SK-N-SH (cell line): ENCODE measurements around the gene PHACTR2. TPM values are rescaled to one million over a fixed set of nuclear protein-coding genes. Genes with fewer than 3 reads are reported as not detected.

ENCODE experiments used
- CTCF ChIA-PET: fragments of 300-600, 350-600 bp; formaldehyde crosslinking; extraction: SDS; loops from one replicate; lab custom pipeline; 2021; lab: Yijun Ruan, JAX
- POLR2A ChIA-PET: fragments of 350-600 bp; sonication (Branson Sonifier 250); formaldehyde crosslinking; extraction: SDS; loops from one replicate; lab custom pipeline; 2020; ENCODE audit warnings: antibody characterized with exemption, inconsistent platforms; lab: Yijun Ruan, JAX
- DNase-seq: peaks from one replicate; pipeline ENCODE4 v3.0.0; 2012
- H2AFZ ChIP-seq: fragments of 200-600 bp; sonication (generic); 2 replicates; pipeline ENCODE4 v1.8.1; 2016; ENCODE audit warnings: antibody characterized with exemption, mild to moderate bottlenecking, low read depth
- H3F3A ChIP-seq: fragments of 200-600 bp; sonication (generic); replicated peaks from 2 replicates; pipeline ENCODE3; 2016; ENCODE audit warnings: antibody characterized with exemption, mild to moderate bottlenecking; ENCODE audit not compliant: insufficient read depth
- H3K27ac ChIP-seq, 2 experiments: fragments of 200-500 bp in 1 of 2; fragments of 200-600 bp in 1 of 2; sonication (Bioruptor generic) in 1 of 2; sonication (generic), shearing (Covaris generic) in 1 of 2; 2 replicates each; pipeline versions ENCODE4 v1.5.1 to v1.6.1; 2014 to 2016; ENCODE audit warnings: low read depth in 2 of 2, inconsistent platforms in 1 of 2, low read length in 1 of 2, mild to moderate bottlenecking in 1 of 2, mixed read lengths in 1 of 2
- H3K27me3 ChIP-seq: fragments of 200-600 bp; sonication (generic), shearing (Covaris generic); 2 replicates; pipeline ENCODE4 v1.6.1; 2016; ENCODE audit warnings: mixed run types; ENCODE audit not compliant: insufficient read depth
- H3K36me3 ChIP-seq, 2 experiments: fragments of 200-500 bp in 1 of 2; fragments of 200-600 bp in 1 of 2; sonication (Bioruptor generic) in 1 of 2; sonication (generic) in 1 of 2; replicated peaks in 1 of 2; 2 replicates each; pipeline versions ENCODE3 to v1.5.1; 2014 to 2016; ENCODE audit warnings: low read length in 1 of 2, mild to moderate bottlenecking in 1 of 2; ENCODE audit not compliant: insufficient read depth in 2 of 2, control insufficient read depth in 1 of 2
- H3K4me1 ChIP-seq, 2 experiments: fragments of 200-500 bp in 1 of 2; fragments of 200-600 bp in 1 of 2; sonication (Bioruptor generic) in 1 of 2; sonication (generic), shearing (Covaris generic) in 1 of 2; 2 replicates each; pipeline versions ENCODE4 v1.5.1 to v1.6.1; 2014 to 2016; ENCODE audit warnings: low read depth in 1 of 2, low read length in 1 of 2, mixed run types in 1 of 2; ENCODE audit not compliant: insufficient read depth in 2 of 2, control insufficient read depth in 1 of 2
- H3K4me2 ChIP-seq: fragments of 200-600 bp; sonication (generic), shearing (Covaris generic); 2 replicates; pipeline ENCODE4 v1.6.1; 2017; ENCODE audit warnings: mixed run types
- H3K4me3 ChIP-seq, 2 experiments: fragments of 200-500 bp in 1 of 2; fragments of 200-600 bp in 1 of 2; sonication (Bioruptor generic) in 1 of 2; sonication (generic), shearing (Covaris generic) in 1 of 2; 2 replicates each; pipeline versions ENCODE4 v1.5.1 to v1.8.1; 2014 to 2016; ENCODE audit warnings: low read depth in 2 of 2, inconsistent platforms in 1 of 2, low read length in 1 of 2, mild to moderate bottlenecking in 1 of 2, mixed read lengths in 1 of 2, moderate library complexity in 1 of 2
- H3K79me2 ChIP-seq: fragments of 200-600 bp; sonication (generic); 2 replicates; pipeline ENCODE4 v1.8.1; 2017; ENCODE audit warnings: mild to moderate bottlenecking; ENCODE audit not compliant: insufficient read depth
- H3K9ac ChIP-seq: fragments of 200-600 bp; sonication (generic); 2 replicates; pipeline ENCODE4 v1.6.1; 2017; ENCODE audit warnings: mixed run types
- H3K9me2 ChIP-seq: fragments of 200-600 bp; sonication (generic); 2 replicates; pipeline ENCODE4 v1.6.1; 2017; ENCODE audit warnings: mixed run types
- H3K9me3 ChIP-seq: fragments of 200-600 bp; sonication (generic); 2 replicates; pipeline ENCODE4 v1.6.1; 2017; ENCODE audit warnings: mixed run types, mild to moderate bottlenecking, moderate library complexity
- H4K20me1 ChIP-seq: fragments of 200-600 bp; sonication (generic); 2 replicates; pipeline ENCODE4 v1.6.1; 2017; ENCODE audit warnings: mild to moderate bottlenecking, mixed run types; ENCODE audit not compliant: insufficient read depth
- EZH2phosphoT487 ChIP-seq: fragments of 200-600 bp; sonication (generic); IDR thresholded peaks from 2 replicates; pipeline ENCODE4 v1.6.1; 2017; ENCODE audit warnings: low read depth, mixed run types, mild to moderate bottlenecking, antibody characterized with exemption, moderate library complexity, borderline replicate concordance
- FOXJ3 ChIP-seq: sonication (generic); formaldehyde crosslinking; IDR thresholded peaks from 2 replicates; pipeline ENCODE4 v1.5.1; 2020; ENCODE audit warnings: mild to moderate bottlenecking, missing genetic modification reagents
- FOXM1 ChIP-seq: IDR thresholded peaks from 2 replicates; pipeline ENCODE4 v1.4.0; 2012; ENCODE audit warnings: low read depth, mild to moderate bottlenecking
- GABPA ChIP-seq: IDR thresholded peaks from 2 replicates; pipeline ENCODE4 v1.4.0; 2012; ENCODE audit warnings: low read depth, mild to moderate bottlenecking
- GATA2 ChIP-seq: sonication (generic); formaldehyde crosslinking; IDR thresholded peaks from 2 replicates; pipeline ENCODE4 v1.5.0; 2020; ENCODE audit warnings: mild to moderate bottlenecking, missing genetic modification reagents
- IRF3 ChIP-seq: fragments of 150-350 bp; IDR thresholded peaks from 2 replicates; pipeline ENCODE4 v1.6.1; 2016; ENCODE audit warnings: mild to moderate bottlenecking, low read depth, low read length
- MXI1 ChIP-seq: IDR thresholded peaks from 2 replicates; pipeline ENCODE4 v1.6.1; 2012; ENCODE audit warnings: mild to moderate bottlenecking, low read depth, low read length, improper control_type of control experiment
- POLR2AphosphoS5 ChIP-seq: IDR thresholded peaks from 2 replicates; pipeline ENCODE4 v1.6.1; 2012; ENCODE audit warnings: low read depth, low read length
- REST ChIP-seq: IDR thresholded peaks from 2 replicates; pipeline ENCODE4 v1.6.1; 2012; ENCODE audit warnings: mild to moderate bottlenecking, low read depth, low read length, moderate library complexity
- RFX5 ChIP-seq: IDR thresholded peaks from 2 replicates; pipeline ENCODE4 v1.6.1; 2012; ENCODE audit warnings: mild to moderate bottlenecking, improper control_type of control experiment, low read length
- RXRA ChIP-seq: IDR thresholded peaks from 2 replicates; pipeline ENCODE4 v1.4.0; 2012; ENCODE audit warnings: low read depth, mild to moderate bottlenecking, borderline replicate concordance
- SIN3A ChIP-seq: IDR thresholded peaks from 2 replicates; pipeline ENCODE4 v1.6.1; 2012; ENCODE audit warnings: low read depth, mild to moderate bottlenecking, low read length, moderate library complexity, borderline replicate concordance
- SMC3 ChIP-seq: IDR thresholded peaks from 2 replicates; pipeline ENCODE4 v1.6.1; 2012; ENCODE audit warnings: low read depth, low read length, improper control_type of control experiment
- TCF12 ChIP-seq: IDR thresholded peaks from 2 replicates; pipeline ENCODE4 v1.4.0; 2012
- USF2 ChIP-seq: fragments of 150-350 bp; IDR thresholded peaks from 2 replicates; pipeline ENCODE4 v1.6.1; 2017; ENCODE audit warnings: antibody characterized with exemption, low read length, low read depth, borderline replicate concordance
- YY1 ChIP-seq: IDR thresholded peaks from 2 replicates; pipeline ENCODE4 v1.4.0; 2012; ENCODE audit warnings: low read depth, mild to moderate bottlenecking
- ZBTB33 ChIP-seq: IDR thresholded peaks from 2 replicates; pipeline ENCODE4 v1.4.0; 2012; ENCODE audit warnings: low read depth, borderline replicate concordance
- WGBS: methylation state at CpG from one replicate; pipeline ENCODE4 v1.1.6; 2017; ENCODE audit warnings: low lambda C conversion rate; 5-methylcytosine and 5-hydroxymethylcytosine counted together
- polyA plus RNA-seq, 3 experiments: library from polyadenylated mRNA; depleted of rRNA; stranded (reverse); fragments of >200 nt; gene quantifications; 2 replicates each; pipeline ENCODE4 v1.2.3, GENCODE V29; 2012

The PHACTR2 gene
- polyA plus RNA-seq, 1 of the 3 experiments (the other 2 are of a cell fraction) = 5.0 TPM

GRCh38 chr6:143803769-143804568, 126.2 kb downstream of the PHACTR2 start:
- H3K9me2 ChIP-seq = no peaks in the 10 kb centered on the region
- H3K9me3 ChIP-seq = no peaks in the 10 kb centered on the region
- no peak overlapping the region for H3K4me3 ChIP-seq
- no peak overlapping the region for H3K9ac ChIP-seq
- H2AFZ ChIP-seq = no peak overlapping the region
- no peak overlapping the region for H3K27ac ChIP-seq
- no peak overlapping the region for H3K4me2 ChIP-seq
- peaks cover 4% of the 10 kb centered on the region for H3F3A ChIP-seq
- H3K4me1 ChIP-seq = no peaks in the 10 kb centered on the region
- ChIA-PET POLR2A (no interaction called here), CTCF (no interaction called here)
- no peak for DNase-seq
- H4K20me1 ChIP-seq = no peaks in the 10 kb centered on the region
- no peaks in the 10 kb centered on the region for H3K36me3 ChIP-seq
- no peak for TF ChIP-seq EZH2phosphoT487
- TF ChIP-seq MXI1 = no peak
- no peak for TF ChIP-seq REST
- no peak for TF ChIP-seq IRF3
- no peak for TF ChIP-seq USF2
- TF ChIP-seq GABPA = no peak
- no peak for TF ChIP-seq POLR2AphosphoS5
- no peak for TF ChIP-seq YY1
- no peak for TF ChIP-seq GATA2 (CRISPR knock-in tag)
- no peak for TF ChIP-seq RFX5
- TF ChIP-seq TCF12 = no peak
- TF ChIP-seq ZBTB33 = no peak
- TF ChIP-seq FOXJ3 (CRISPR knock-in tag) = no peak
- TF ChIP-seq RXRA = no peak
- no peak for TF ChIP-seq SIN3A
- TF ChIP-seq SMC3 = no peak
- no peak for TF ChIP-seq FOXM1
- TF ChIP-seq, all 33 proteins: peak for 0
- H3K27me3 ChIP-seq = no peaks in the 10 kb centered on the region
- WGBS = 92% methylated on average over 9 of the region's 9 CpGs
- H3K79me2 ChIP-seq = 0 out of 2 replicates have a peak, but pooled peaks cover 5% of the 10 kb centered on the region
